Fibroblast of skin of abdomen (primary cell): ENCODE data around the gene PSME1. TPM values are rescaled to one million over a fixed set of nuclear protein-coding genes. Genes with fewer than 3 reads are reported as not detected.

Experiments
- DNase-seq: peaks from one replicate; pipeline ENCODE4 v3.0.0-alpha.2; 2013
- polyA plus RNA-seq, 2 experiments: library from polyadenylated mRNA; unstranded; fragments of 120-200 nt; gene quantifications; one replicate each; pipeline ENCODE4 v1.2.1, GENCODE V29; 2013; ENCODE audit not compliant: insufficient read length in 2 of 2

The PSME1 gene
- polyA plus RNA-seq (2013, experiment 1 of 2; ENCODE audit: insufficient read length), result 146 TPM
- 143 TPM for polyA plus RNA-seq (2013, experiment 2 of 2; ENCODE audit: insufficient read length)

DNA sequence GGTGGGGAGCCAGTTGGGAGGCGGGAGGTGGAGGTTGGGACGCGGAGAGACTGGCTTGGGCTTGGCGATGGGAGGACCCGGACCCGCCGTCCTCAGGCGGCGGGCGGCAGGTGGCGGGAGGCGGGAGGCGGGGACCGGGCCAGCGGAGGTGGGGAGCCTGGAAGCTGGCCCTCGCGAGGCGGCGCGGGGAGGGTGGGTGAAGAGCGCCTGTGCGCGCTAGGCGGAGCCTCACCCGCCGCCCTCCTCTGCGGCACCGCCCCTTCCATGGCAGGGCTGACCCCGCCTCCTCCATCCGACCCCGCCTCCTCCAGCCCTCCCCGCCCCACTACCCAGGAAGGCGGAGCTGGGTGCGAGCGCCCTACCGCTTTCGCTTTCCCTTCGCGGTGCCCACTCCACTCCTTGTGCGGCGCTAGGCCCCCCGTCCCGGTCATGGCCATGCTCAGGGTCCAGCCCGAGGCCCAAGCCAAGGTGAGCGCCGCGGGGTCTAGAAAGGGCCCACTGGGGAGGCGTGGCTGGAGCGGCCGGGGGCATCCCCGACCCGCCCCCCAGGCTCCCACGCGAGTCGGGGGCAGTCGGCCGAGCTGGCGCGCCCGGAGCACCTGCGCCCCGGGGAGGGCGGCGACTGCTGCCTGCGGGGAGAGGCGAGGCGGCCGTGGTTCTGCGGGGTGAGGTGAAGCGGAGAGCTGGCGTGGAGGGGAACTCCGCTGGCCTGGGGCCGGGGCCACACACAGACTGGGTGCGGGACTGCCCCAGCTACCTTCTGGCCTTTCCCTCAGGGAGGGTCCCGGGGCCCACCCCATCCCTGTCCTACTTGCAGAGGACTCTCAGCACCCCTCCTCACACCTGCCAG is at the start of gene PSME1:
TSS of gene PSME1 (plus strand) at position 361 of the 850 bp plus-strand sequence. CDS start at position 430, 69 bp downstream.
- peak; percentile 85 for DNase-seq

DNA sequence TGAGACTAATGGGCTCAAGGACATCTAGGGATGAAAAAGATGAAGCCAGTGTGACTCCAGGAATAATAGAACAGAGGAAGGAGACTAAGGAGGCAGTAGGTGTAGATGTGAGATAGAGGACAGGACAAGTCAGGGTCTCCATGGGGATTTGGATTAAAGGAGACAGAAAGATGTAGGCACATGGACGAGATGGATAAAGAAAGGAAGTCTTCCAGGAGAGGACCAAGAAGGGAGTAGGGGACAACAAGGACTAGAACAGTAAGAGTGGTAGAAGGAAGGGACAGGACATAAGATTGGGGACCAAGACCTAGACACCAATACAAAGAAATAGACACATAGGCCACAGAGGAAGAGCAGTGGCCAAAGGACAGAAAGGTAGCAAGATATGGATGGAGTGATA is 49.0 kb upstream of the PSME1 start:
- DNase-seq, result no peak

DNA sequence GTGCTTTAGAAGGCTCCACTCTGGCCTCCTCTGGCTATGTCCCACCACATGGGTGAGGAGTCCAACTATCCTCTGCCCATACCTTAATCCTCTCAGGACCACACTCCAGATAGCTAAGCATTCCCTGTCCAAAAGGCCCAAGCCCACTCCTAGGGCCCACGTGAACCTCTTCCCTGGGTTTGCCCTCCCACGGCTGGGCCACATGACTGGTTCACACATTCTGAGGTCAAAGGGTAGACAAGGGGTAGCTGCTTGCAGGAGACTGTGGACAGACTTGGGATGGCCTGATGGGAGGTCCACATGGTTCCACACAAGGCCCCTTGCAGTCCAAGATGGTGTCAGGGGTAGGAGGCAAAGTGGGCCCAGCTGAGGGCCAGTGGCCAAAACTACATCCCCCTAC is 47.9 kb upstream of the PSME1 start:
- no peak for DNase-seq

DNA sequence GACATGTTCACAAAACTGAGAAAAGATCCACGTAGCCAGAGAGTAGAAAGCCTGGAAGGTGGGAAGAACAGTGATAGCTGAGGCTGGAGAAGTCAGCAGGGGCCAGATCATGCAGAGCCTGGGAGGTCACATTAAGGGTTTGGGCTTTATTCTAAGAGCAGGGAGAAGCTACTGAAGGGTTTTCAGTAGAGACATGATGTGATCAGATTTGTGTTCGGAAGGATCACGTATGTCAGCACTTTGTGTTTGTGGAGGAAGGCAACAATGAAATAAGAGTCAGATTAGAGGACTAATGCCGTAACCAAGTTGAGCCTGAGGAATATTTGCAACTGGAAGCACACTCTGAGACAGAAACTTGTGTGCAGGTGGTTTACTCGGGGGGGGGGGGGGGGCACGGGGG is 46.1 kb upstream of the PSME1 start:
- DNase-seq, result no peak

DNA sequence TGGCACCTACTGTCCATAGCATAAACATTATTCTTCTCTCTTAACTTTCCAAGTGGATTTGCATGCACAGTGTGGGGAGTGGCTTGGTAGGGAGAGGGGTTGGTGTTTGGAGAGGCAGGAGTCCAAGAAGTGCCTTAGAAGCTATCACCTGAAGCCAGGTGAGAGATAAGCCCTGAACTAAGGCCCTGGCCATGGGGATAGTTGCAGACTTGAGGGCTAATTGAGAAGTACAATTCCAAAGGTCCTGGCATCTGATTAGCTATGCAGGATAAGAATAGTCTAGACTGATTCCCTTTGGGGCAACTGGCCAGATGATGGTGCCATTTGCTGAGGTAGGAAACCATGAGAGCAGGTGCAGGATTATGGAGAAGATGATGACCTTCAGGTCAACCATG is 43.9 kb upstream of the PSME1 start:
- DNase-seq, result no peak

GRCh38 chr14:24092505-24093206 is 43.3 kb upstream of the PSME1 start:
- no peak for DNase-seq

GRCh38 chr14:24093207-24093900 is 42.6 kb upstream of the PSME1 start:
- no peak for DNase-seq

- DNase-seq, result peak; percentile 99
Measured at GRCh38 chr14:24093901-24094840, 41.8 kb upstream of the PSME1 start, which contains the start of gene PCK2. Gene PCK2 (plus strand): TSS chr14:24094311. CDS start chr14:24094406, 95 bp downstream.

- peak; percentile 10 for DNase-seq
Measured at GRCh38 chr14:24094841-24095270, 41.1 kb upstream of the PSME1 start.

DNA sequence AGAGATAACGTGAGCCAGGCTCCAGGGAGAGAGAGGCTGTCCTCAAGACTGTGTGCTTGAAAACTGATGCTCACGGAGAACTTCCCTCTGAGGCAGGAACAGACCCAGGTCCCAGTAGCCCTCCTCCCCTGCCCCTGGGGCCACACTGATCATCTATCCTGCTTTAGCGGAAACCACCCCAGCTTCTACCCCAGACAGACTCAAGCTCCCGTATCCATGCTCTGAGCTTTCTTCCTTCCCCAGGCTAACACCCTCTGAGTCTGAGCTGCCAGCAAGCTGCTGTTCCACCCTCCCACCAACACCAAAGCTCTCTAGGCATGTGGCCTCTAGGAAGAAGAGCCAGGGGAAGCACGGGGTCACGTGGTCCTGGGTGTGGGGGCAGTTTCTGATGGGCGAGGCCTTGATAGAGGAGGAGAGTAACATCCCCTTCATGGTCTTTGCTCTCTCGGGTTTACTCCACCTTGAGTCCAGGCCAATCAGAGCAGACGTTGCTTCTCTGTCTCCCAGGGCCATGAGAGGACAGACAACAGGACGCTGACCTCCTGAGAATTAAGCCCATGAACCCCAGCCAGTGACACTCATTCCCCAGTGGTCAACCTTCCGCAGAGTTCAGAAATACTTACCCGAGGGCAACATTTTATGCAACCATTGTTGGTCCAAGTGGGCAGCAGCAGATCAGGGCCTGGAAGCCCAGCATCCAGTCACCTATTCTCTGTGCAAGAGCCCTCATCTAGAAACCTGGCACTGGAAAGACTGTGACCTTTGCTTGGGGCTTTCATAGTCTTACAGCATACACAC is 40.5 kb upstream of the PSME1 start:
- DNase-seq, result peak; percentile 72

GRCh38 chr14:24096545-24097181 is 39.3 kb upstream of the PSME1 start:
- DNase-seq, result no peak

DNA sequence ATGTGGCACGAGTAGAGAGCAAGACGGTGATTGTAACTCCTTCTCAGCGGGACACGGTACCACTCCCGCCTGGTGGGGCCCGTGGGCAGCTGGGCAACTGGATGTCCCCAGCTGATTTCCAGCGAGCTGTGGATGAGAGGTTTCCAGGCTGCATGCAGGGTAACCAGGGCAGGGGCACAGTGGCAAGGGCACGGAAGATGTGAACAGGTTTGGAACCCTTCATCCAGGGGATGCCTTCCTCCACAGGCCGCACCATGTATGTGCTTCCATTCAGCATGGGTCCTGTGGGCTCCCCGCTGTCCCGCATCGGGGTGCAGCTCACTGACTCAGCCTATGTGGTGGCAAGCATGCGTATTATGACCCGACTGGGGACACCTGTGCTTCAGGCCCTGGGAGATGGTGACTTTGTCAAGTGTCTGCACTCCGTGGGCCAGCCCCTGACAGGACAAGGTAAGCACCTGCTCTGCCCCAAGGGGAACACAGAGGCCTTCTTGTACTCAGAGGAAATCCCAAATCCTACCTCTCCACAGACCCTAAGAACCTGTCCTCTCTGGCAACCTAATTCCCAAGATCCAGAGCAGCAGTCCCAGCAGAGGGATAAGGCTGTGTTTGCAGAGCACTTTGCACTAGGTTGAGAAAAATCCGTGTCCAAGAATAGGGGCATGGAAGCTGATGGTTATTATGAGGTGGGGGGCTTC is 37.6 kb upstream of the PSME1 start:
- DNase-seq, result no peak

DNA sequence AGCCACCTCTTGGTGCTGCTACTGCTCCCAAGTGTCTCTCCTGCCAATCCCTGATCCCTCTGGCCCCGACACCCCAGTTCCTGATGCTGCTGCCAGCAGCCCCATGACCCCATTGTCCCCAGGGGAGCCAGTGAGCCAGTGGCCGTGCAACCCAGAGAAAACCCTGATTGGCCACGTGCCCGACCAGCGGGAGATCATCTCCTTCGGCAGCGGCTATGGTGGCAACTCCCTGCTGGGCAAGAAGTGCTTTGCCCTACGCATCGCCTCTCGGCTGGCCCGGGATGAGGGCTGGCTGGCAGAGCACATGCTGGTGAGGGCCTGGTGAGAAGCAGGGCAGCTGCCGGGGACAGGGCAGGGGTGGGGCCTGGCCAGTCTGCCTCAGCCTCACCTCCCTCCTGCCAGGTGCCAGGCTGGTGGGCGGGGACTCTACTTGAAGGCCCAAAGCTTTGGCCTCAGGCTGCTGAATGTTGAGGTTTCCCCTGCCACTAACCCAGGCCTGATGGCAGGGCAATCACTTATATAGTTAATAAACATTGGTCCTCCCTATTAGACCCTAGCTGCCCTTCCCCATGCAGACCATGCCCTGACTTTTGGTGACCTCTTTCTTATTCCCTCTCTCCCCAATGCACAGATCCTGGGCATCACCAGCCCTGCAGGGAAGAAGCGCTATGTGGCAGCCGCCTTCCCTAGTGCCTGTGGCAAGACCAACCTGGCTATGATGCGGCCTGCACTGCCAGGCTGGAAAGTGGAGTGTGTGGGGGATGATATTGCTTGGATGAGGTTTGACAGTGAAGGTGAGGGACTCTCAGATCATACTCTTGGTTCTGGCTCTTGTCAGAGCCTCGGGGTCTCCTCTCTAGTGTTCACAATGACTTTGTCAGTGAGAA is 36.8 kb upstream of the PSME1 start:
- DNase-seq, result no peak

GRCh38 chr14:24100197-24100981 is 35.6 kb upstream of the PSME1 start:
- DNase-seq, result no peak

DNA sequence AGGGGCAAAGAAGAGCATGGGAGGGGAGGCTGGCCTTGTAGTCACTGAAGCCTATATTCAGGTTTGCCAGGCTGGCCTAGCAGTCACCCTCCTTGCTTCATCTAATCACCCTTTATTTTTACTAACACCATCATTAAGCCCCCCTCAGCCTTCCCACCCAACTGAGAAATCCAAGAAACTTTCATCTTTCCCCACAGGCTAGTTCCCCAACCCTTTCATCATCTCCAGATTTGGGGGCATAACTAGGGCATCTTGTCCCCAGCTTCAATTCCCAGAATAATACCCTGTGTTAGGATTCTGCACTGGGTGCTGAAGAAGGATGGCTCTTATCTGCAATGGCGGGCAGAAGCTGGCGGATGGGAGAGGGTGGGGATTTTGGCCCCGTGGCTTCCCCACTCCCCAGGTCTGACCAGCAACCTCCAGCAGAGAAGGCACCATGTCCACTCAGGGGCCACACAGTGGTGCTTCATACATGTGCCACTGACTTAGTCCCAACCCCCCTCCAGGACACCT is 35.0 kb upstream of the PSME1 start:
- no peak for DNase-seq

GRCh38 chr14:24102357-24103048 is 33.5 kb upstream of the PSME1 start:
- DNase-seq, result no peak

- no peak for DNase-seq
Measured at GRCh38 chr14:24103451-24103850, 32.5 kb upstream of the PSME1 start.
